Measurements from ENCODE around the gene RFXAP.

DNA sequence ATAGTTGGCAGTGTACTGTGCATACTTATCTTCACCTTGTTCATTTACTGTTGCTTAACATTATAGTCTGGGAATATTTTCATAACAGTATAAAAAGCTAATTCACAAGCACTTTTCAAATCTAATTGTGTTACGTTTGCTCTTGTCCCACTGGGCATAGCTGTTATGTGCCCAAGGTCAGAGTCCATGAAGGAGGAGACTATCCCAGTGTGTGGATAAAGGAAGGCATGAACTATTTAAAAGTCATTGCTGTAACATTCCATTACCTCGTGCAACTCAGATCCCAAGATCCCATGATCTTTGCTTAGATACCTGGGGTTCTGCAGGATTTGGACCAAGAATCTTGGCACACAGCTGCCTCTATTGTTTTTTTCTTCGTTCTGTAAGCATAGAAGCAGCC lies 35.1 kb upstream of the RFXAP start:
- TF ChIP-seq POLR2A (IDR thresholded peaks at IDR 0.05): no peak
- TF ChIP-seq, protein P1, sequence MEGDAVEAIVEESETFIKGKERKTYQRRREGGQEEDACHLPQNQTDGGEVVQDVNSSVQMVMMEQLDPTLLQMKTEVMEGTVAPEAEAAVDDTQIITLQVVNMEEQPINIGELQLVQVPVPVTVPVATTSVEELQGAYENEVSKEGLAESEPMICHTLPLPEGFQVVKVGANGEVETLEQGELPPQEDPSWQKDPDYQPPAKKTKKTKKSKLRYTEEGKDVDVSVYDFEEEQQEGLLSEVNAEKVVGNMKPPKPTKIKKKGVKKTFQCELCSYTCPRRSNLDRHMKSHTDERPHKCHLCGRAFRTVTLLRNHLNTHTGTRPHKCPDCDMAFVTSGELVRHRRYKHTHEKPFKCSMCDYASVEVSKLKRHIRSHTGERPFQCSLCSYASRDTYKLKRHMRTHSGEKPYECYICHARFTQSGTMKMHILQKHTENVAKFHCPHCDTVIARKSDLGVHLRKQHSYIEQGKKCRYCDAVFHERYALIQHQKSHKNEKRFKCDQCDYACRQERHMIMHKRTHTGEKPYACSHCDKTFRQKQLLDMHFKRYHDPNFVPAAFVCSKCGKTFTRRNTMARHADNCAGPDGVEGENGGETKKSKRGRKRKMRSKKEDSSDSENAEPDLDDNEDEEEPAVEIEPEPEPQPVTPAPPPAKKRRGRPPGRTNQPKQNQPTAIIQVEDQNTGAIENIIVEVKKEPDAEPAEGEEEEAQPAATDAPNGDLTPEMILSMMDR (IDR thresholded peaks at IDR 0.05): no peak

Data from thyroid gland (tissue), 4 donors.